NCI-H1436 (cell line): ENCODE results near the gene MAP4K2.
"Not testable (repeated sequence)": the region's sequence is repeated elsewhere in the genome, so short reads cannot be mapped to it uniquely, and the experiment has no call there.

Experiments used
- DNase-seq: peaks from one replicate; lab custom pipeline; 2025; lab: John Stamatoyannopoulos, UW

The MAP4K2 gene

GRCh38 chr11:64838600-64839334, 35.8 kb upstream of the MAP4K2 start:
- no peak for DNase-seq

GRCh38 chr11:64837887-64838351, 34.9 kb upstream of the MAP4K2 start:
- DNase-seq, result no peak

- DNase-seq, result no peak
Measured at GRCh38 chr11:64836448-64837072, 33.5 kb upstream of the MAP4K2 start.

GRCh38 chr11:64835616-64836447, 32.8 kb upstream of the MAP4K2 start:
- DNase-seq, result no peak

GRCh38 chr11:64834723-64835615, 32.0 kb upstream of the MAP4K2 start:
- no peak for DNase-seq

GRCh38 chr11:64834031-64834722, 31.2 kb upstream of the MAP4K2 start:
- no peak for DNase-seq

GRCh38 chr11:64833509-64833908, 30.5 kb upstream of the MAP4K2 start:
- no peak for DNase-seq

GRCh38 chr11:64833198-64833502, 30.1 kb upstream of the MAP4K2 start:
- no peak for DNase-seq

- DNase-seq, result no peak
Measured at GRCh38 chr11:64832467-64833197, 29.6 kb upstream of the MAP4K2 start.

- no peak for DNase-seq
Measured at GRCh38 chr11:64831411-64831891, 28.4 kb upstream of the MAP4K2 start.

GRCh38 chr11:64829536-64830251, 26.7 kb upstream of the MAP4K2 start:
- no peak for DNase-seq

- DNase-seq, result no peak
Measured at GRCh38 chr11:64827451-64827839, 24.4 kb upstream of the MAP4K2 start.

GRCh38 chr11:64826578-64827450, 23.8 kb upstream of the MAP4K2 start:
- no peak for DNase-seq

GRCh38 chr11:64826062-64826461, 23.0 kb upstream of the MAP4K2 start:
- no peak for DNase-seq

GRCh38 chr11:64823568-64824119, 20.6 kb upstream of the MAP4K2 start:
- DNase-seq, result no peak

- DNase-seq, result no peak
Measured at GRCh38 chr11:64817476-64817875, 14.5 kb upstream of the MAP4K2 start.

GRCh38 chr11:64815433-64815832, 12.4 kb upstream of the MAP4K2 start:
- DNase-seq, result not testable (repeated sequence)

- DNase-seq, result no peak
Measured at GRCh38 chr11:64814712-64815187, 11.7 kb upstream of the MAP4K2 start.
